Loucy (cell line): ENCODE measurements around the gene CLTCL1.

Experiments used
- EZH2phosphoT487 ChIP-seq: fragments of 200-600 bp; IDR thresholded peaks from 2 replicates; pipeline ENCODE4 v1.6.1; 2018; ENCODE audit warnings: antibody characterized with exemption, mild to moderate bottlenecking, moderate library complexity, borderline replicate concordance
- TF ChIP-seq, protein P1 (sequence below): fragments of 200-600 bp; sonication (generic); conservative IDR thresholded peaks from 2 replicates; pipeline ENCODE4 v1.5.1; 2014; ENCODE audit warnings: mild to moderate bottlenecking, antibody characterized with exemption, low read length

DNA sequence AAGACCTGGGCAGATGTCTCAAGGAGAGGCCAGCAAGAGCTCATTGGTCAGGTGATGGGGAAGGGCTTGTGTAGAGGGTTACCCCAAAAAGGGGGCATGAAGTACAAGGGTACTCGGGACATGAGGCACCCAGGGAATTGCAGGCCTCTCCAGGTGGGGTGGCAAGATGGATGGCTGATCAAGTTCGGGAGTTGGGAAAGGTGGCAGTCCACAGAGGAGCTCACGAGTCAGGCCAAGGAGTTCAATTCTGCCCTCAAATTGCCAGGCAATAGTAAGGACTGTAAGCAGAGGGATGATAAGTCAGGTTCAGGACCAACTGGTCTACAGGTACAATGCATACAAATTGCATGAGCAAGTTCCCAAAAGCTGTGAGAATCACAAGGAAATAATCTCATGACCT is 70.7 kb downstream of the CLTCL1 start:
- TF ChIP-seq, protein P1, sequence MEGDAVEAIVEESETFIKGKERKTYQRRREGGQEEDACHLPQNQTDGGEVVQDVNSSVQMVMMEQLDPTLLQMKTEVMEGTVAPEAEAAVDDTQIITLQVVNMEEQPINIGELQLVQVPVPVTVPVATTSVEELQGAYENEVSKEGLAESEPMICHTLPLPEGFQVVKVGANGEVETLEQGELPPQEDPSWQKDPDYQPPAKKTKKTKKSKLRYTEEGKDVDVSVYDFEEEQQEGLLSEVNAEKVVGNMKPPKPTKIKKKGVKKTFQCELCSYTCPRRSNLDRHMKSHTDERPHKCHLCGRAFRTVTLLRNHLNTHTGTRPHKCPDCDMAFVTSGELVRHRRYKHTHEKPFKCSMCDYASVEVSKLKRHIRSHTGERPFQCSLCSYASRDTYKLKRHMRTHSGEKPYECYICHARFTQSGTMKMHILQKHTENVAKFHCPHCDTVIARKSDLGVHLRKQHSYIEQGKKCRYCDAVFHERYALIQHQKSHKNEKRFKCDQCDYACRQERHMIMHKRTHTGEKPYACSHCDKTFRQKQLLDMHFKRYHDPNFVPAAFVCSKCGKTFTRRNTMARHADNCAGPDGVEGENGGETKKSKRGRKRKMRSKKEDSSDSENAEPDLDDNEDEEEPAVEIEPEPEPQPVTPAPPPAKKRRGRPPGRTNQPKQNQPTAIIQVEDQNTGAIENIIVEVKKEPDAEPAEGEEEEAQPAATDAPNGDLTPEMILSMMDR: no peak
- no peak for TF ChIP-seq EZH2phosphoT487
